IPS DF 4.7 (cell line): ENCODE results near the gene LGI4.
"Not testable (repeated sequence)": the region's sequence is repeated elsewhere in the genome, so short reads cannot be mapped to it uniquely, and the experiment has no call there.

Experiments
- DNase-seq: peaks from one replicate; pipeline ENCODE4 v3.0.0-alpha.2; 2013; ENCODE audit warnings: low spot score; ENCODE audit errors: extremely low read depth

LGI4 gene

DNA sequence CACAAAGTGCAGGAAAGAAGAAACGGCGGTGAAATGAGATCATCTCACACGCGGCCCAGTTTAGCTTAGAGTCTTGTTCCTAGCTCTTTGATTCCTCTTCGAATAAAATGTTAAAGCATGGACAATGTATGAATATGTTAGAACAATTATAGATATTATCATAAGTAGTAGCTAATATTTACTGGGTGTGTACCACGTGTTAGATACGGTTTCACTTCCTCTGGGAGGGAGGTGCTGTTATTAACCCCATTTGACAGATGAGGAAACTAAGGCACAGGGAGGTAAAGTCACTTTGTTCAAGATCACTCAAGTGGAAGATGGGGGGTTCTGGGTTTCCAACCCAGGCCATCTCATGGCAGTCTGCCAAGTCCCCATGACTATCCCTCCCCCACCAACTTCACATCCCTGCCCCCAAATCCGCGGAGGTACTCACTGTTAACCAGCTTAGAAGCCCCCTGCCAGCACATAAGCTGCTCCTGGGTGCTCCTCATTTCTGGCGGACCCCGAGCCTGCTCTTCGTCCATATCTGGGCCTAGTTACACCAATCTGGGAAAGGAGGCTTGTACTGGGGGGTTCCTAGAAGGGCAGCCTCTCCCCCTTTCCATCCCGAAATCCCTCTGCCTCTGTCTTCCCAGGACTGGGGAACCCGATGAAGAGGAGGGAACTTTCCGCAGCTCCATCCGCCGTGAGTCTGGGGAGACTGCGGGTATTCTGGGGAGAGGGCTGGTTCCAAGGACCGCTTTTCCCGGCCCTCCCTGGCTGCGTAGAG, 7.2 kb upstream of the LGI4 start:
- no peak for DNase-seq

DNA sequence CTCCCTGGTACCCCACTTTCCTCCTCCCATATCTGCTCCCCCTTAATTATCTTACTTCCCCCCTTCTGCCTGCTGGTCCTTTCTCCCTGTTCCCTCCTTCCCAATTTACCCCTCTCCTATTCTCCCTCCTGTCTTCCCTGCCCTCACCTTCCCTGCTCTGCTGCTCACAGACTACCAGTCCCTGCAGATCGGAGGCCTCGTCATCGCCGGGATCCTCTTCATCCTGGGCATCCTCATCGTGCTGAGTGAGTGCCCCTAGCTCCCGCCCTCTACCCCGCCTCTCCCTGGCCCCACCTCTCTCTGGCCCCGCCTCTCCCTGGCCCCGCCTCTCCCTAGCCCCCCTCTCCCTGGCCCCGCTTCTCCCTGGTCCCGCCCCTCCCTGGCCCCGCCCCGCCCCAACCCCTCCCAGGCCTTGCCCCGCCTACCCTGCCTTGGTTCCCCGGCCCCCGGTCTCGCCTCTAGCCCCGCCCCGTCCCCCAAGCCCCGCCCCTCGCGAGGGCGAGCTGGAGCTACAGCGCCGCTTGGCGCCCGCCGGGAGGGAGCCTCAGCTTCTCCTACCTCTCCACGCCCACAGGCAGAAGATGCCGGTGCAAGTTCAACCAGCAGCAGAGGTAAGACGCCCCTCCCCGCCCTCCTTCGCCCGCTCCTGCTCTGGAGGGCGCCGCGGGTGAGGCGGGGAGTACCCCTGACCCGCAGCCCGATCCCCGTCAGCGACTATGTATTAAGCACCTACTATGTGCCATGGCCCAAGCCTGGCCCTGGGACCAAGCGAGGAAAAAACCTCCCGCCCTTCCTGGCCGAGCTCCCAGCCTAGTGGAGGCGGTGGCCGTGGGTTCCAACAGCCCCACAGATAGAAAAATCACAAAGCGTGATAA, 6.3 kb upstream of the LGI4 start:
- DNase-seq = no peak

GRCh38 chr19:35140207-35140961, 5.5 kb upstream of the LGI4 start:
- DNase-seq = no peak

GRCh38 chr19:35138305-35138892, 3.5 kb upstream of the LGI4 start, which contains the start of gene FXYD1:
FXYD1 (plus strand) TSS chr19:35138824; CDS start chr19:35140080, 1,256 bp downstream.
- DNase-seq = no peak

DNA sequence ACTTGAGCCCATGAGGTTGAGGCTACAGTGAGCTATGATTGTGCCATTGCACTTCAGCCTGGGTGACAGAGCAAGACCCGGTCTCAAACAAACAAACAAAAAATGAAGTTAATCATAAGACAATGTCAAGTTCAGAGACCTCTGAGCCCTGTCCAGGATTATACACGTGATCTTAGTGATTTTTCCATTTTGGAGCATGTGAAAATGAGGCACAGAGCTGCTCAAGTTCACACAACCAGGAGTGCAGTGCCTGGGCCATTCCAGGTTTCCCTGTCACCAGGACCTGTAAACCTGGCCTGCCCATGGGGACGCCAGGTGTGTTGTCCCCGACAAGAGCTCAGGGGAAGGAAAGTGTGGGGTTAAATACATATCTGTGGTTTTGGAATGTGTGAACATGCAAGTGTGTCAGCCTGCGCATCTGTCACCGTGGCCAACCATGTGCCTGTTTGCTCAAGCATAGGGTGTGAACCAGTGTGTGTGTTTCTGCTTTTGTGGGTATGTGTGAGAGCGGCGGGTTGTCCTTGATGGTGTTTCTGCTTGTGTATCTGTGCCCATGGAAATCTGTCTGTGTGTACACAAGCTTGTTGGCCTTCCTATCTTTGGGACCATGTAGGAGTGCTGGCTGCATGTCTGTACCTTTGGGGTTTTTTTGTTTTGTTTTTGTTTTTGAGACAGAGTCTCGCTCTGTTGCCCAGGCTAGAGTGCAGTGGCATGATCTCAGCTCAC, 2.3 kb upstream of the LGI4 start:
- DNase-seq = no peak

GRCh38 chr19:35136231-35136630, 1.4 kb upstream of the LGI4 start:
- DNase-seq = no peak

DNA sequence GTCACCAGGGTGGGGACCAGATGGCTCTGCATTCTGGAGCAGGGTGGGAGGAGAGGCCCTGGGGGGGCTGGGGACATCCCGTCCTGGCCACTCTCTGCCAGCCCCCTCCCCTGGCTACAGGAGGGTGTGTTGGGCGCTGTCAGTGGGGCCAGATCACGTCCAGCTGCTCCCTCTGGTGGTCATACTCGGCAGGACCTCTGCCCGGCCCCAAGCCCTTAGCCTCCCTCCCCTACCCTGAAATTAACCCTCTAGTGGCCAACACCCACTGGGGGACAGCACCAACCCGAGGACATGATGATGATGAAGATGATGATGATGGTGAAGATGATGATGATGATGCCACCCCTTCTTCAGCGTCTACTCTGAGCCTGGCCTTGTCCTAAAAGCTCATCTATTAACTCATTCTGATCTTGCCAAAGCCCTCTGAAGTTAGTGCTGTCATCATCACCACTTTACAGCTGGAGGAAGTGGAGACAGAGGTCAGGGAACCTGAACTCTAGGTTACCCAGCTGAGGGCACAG, 590 bp upstream of the LGI4 start:
- DNase-seq = no peak

DNA sequence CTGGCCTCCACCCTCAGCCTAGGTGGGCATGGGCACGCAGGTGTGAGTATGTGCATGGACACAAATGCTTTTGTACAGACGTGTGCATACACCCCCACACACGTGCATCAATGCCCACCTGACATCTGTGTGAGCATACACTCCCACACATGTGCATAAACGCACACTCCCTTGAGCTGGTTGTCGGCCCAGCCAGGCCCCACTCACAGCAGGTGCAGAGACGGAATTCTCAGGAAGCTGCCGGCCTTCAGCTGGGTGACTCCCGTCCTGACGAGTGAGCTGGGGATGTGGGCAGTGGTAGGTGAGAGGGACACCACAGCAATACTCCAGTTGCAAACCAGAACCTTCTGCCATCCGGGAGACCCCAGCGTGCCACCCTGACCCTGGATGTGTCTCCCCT, 1.0 kb downstream of the LGI4 start:
- no peak for DNase-seq

DNA sequence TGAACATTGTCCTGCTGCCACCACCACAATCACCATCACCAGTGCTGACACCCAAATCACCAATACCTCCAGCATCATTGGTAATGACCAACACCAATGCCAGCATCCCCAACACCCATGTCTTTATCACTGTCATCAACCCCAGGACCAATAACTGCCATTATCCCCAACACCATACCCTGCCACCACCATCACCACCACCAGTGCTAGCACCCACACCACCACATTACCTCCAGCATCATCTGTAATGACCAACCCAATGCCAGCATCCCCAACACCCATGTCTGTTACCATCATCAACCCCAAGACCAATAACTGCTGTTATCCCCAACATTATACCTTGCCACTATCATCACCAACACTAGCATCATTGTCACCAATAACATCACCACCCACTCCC, 2.6 kb downstream of the LGI4 start:
- DNase-seq = no peak

- no peak for DNase-seq
These were observed 3.8 kb downstream of the LGI4 start for GRCh38 chr19:35130761-35131720.

DNA sequence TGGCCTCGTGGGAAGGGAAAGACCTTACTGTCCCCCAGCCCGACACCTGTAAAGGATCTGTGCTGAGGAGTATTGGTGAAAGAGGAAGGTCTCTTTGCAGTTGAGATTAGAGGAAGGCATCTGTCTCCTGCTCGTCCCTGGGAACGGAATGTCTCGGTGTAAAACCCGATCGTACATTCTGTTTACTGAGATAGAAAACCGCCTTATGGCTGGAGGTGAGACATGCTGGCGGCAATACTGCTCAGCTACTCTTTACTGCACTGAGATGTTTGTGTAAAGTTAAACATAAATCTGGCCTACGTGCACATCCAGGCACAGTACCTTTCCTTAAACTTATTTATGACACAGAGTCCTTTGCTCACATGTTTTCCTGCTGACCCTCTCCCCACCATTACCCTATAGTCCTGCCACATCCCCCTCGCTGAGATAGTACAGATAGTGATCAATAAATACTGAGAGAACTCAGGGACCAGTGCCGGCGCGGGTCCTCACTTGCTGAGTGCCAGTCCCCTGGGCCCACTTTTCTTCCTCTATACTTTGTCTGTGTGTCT, 5.1 kb downstream of the LGI4 start:
- DNase-seq = not testable (repeated sequence)

- no peak for DNase-seq
These were observed 6.3 kb downstream of the LGI4 start for GRCh38 chr19:35128398-35129057.

DNA sequence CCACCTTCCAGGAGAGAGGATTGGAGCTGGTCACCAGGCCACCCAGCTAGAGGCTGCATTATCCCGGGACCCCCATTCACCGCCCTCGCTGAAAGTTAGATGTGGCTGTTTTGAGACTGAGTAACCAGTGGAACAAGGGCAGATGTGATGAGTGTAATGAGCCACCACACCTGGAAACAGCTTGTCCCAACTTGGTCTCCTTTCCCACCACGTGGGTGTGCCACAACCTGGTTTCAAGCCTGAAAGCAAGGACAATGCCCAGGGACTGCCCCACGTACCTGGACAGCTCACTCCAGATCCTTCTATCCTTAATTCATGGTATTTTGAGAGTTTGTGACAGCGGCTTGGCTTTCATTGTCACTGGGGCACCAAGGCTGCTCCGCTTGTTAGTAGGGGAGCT, 7.0 kb downstream of the LGI4 start:
- DNase-seq = no peak

DNA sequence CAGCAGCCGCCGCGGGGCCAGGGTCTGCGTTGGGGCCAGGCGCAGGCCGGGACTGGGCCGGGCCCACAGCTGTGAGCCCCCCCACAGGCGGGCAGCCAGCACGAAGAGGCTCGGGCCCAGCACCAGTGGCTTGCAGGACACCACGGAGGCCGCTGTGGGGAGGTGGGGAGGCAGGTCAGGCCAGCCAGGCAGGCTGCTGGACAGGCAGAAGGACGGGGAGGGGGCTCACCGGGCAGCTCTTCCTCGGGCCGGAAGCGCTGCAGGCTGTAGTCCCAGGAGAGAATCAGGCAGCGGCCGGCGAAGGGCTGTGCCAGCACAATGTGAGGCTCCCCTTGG, 8.3 kb downstream of the LGI4 start:
- no peak for DNase-seq

DNA sequence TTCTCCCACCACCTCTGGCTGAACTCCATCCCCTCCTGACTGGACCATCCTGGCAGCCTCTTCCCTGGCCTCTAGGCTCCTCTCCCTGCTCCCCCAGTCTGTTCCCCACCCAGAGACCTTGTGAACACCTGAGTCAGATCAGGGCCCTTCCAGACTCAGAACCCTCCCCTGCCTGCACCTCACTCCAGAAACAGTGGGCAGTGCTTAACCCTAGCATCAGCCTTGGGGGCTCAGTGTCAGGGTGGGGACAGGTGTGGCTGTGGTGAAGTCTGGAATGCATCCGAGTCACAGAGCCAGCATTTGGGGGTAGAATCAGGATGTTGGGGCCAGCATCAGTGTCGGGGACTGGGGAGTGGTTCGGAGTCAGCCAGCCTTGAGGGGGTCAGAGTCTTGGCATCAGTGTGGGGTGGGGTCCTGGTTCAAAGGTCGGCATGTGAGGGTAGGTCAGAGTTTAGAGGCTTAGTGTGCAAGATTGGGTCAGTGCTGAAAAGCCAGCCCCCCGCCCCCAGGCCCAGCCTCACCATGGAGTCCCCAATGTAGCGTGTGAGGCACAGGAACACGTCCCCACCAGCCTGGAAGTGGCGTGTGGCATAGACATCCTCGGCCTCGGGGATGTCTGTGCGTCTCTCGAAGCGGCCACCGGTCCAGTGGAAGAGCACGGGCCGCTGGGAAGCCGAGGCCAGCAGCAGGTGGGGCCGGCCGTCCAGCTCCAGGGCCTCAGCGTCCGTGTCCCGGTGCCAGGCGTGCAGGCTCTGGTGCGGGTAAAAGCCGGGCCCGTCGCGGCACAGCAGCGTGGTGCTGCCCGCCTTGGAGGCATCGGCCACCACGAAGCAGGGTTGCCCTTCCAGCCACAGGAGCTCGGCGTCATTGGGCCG, 8.9 kb downstream of the LGI4 start:
- no peak for DNase-seq

DNA sequence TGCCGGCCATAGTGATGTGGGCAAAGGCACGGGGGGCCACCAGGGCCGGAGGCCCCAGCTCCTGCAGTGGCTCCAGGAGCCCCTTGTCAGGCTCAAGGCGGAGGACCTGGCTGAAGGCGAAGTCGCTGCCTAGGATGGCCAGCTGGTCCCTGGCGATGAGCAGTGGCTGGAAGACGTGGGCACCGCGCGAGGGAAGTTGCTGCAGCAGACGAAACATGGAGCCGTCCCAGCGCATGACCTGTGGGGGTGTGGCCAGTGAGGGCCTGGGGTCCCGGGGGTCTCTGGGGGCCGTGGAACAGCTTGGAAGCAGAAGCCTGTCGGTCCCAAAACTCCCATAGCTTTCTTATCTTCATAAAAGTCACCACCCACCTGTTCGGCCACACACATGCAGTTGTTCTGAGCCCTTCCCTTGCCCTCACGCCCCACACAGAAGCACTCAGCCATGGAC, 9.6 kb downstream of the LGI4 start:
- DNase-seq = no peak
